GM12878 (cell line): ENCODE measurements around the gene CAP2. TPM values are rescaled to one million over a fixed set of nuclear protein-coding genes. Genes with fewer than 3 reads are reported as not detected.

Source experiments
- ATAC-seq: fragments of 200-7000 bp; cut with Tn5 transposase; 3 replicates; pipeline ENCODE4 v1.9.1; 2020; ENCODE audit warnings: mild to moderate bottlenecking, moderate library complexity
- BruUV-seq: library from RNA; stranded (reverse); fragments of 400-500 nt; replicated peaks from 2 replicates; lab custom pipeline; 2021; lab: Mats Ljungman, UMichigan
- CTCF ChIA-PET: fragments of 300-600 bp; sonication (Branson Sonifier 250); formaldehyde crosslinking; extraction: SDS; loops from one replicate; lab custom pipeline; 2021; ENCODE audit warnings: inconsistent platforms; lab: Yijun Ruan, JAX
- POLR2A ChIA-PET: fragments of 350-600 bp; formaldehyde crosslinking; extraction: SDS; loops from one replicate; lab custom pipeline; 2021; ENCODE audit warnings: inconsistent platforms; lab: Charles Lee
- RAD21 ChIA-PET: fragments of 300-600 bp; sonication (Branson Sonifier 250); formaldehyde crosslinking; loops from one replicate; lab custom pipeline; 2023; ENCODE audit warnings: antibody characterized with exemption; ENCODE audit not compliant: unreplicated experiment; lab: Charles Lee
- SMC1A ChIA-PET: fragments of 300-600 bp; sonication (Branson Sonifier 250); formaldehyde crosslinking; loops from one replicate; lab custom pipeline; 2023; ENCODE audit not compliant: unreplicated experiment, uncharacterized antibody; lab: Charles Lee
- DNase-seq: peaks from one replicate; pipeline ENCODE4 v3.0.0-alpha.2; 2011; ENCODE audit warnings: low read depth, low spot score
- FAIRE-seq: peaks from 3 replicates; lab custom pipeline; 2011; peaks lifted over from hg19 to GRCh38; lab: Jason Lieb, UNC
- H2AFZ ChIP-seq: 2 replicates; pipeline ENCODE4 v1.6.0; 2011; ENCODE audit warnings: low read depth, low read length, control low read depth; ENCODE audit not compliant: control insufficient read depth
- H3K27ac ChIP-seq: 2 replicates; pipeline ENCODE4 v1.5.1; 2011; ENCODE audit warnings: control low read depth; ENCODE audit not compliant: control insufficient read depth, insufficient read depth
- H3K27me3 ChIP-seq, 2 experiments: replicated peaks in 1 of 2; 2 replicates each; pipeline versions ENCODE4 v1.6.0 to v1.6.1; 2011; ENCODE audit warnings: low read length in 1 of 2; ENCODE audit not compliant: control insufficient read depth in 2 of 2, insufficient read depth in 2 of 2
- H3K36me3 ChIP-seq, 2 experiments: 2 replicates each; pipeline ENCODE4 v1.5.1; 2011; ENCODE audit warnings: low read length in 1 of 2; ENCODE audit not compliant: control insufficient read depth in 2 of 2, insufficient read depth in 2 of 2
- H3K4me1 ChIP-seq: 2 replicates; pipeline ENCODE4 v1.6.1; 2011; ENCODE audit warnings: mild to moderate bottlenecking, low read length, moderate library complexity, mixed read lengths; ENCODE audit not compliant: control insufficient read depth, insufficient read depth
- H3K4me2 ChIP-seq: 2 replicates; pipeline ENCODE4 v1.6.0; 2011; ENCODE audit warnings: control low read depth; ENCODE audit not compliant: control insufficient read depth, insufficient read depth
- H3K4me3 ChIP-seq: fragments of 200-600 bp; sonication (generic); 2 replicates; pipeline ENCODE4 v1.5.1; 2016
- H3K79me2 ChIP-seq: 2 replicates; pipeline ENCODE4 v1.6.0; 2011; ENCODE audit warnings: low read length; ENCODE audit not compliant: control insufficient read depth, insufficient read depth
- H3K9ac ChIP-seq: 2 replicates; pipeline ENCODE4 v1.8.0; 2011; ENCODE audit warnings: low read length, control low read depth, mixed read lengths; ENCODE audit not compliant: control insufficient read depth, insufficient read depth
- H3K9me3 ChIP-seq: replicated peaks from 3 replicates; pipeline ENCODE4 v1.5.1; 2011; ENCODE audit warnings: mild to moderate bottlenecking, low read length; ENCODE audit not compliant: control insufficient read depth, insufficient read depth
- H4K20me1 ChIP-seq: 2 replicates; pipeline ENCODE4 v1.6.0; 2011; ENCODE audit not compliant: control insufficient read depth, insufficient read depth
- ATF2 ChIP-seq: IDR thresholded peaks from 2 replicates; pipeline ENCODE4 v1.6.1; 2012; ENCODE audit warnings: low read length, inconsistent platforms
- BCL11A ChIP-seq: IDR thresholded peaks from 2 replicates; pipeline ENCODE4 v1.6.1; 2011; ENCODE audit warnings: low read depth, low read length
- CBFB ChIP-seq: IDR thresholded peaks from 2 replicates; pipeline ENCODE4 v1.6.1; 2016; ENCODE audit warnings: antibody characterized with exemption, low read depth
- HSF1 ChIP-seq: fragments of 150-350 bp; IDR thresholded peaks from 2 replicates; pipeline ENCODE4 v1.6.1; 2014; ENCODE audit warnings: mild to moderate bottlenecking, low read depth, low read length
- JUNB ChIP-seq: IDR thresholded peaks from 2 replicates; pipeline ENCODE4 v1.6.1; 2016; ENCODE audit warnings: antibody characterized with exemption, mild to moderate bottlenecking
- NFIC ChIP-seq: IDR thresholded peaks from 2 replicates; pipeline ENCODE4 v1.6.1; 2012; ENCODE audit warnings: low read depth, mild to moderate bottlenecking, inconsistent platforms, low read length, moderate library complexity
- NFYA ChIP-seq: IDR thresholded peaks from 2 replicates; pipeline ENCODE4 v1.6.1; 2011; ENCODE audit warnings: low read depth, mild to moderate bottlenecking, low read length, improper control_type of control experiment, borderline replicate concordance
- NR2C2 ChIP-seq: IDR thresholded peaks from 2 replicates; pipeline ENCODE4 v1.6.1; 2011; ENCODE audit warnings: borderline replicate concordance, low read depth; ENCODE audit not compliant: control insufficient read depth, insufficient read length
- RUNX3 ChIP-seq: IDR thresholded peaks from 2 replicates; pipeline ENCODE4 v1.6.1; 2012; ENCODE audit warnings: low read length, inconsistent platforms
- SP1 ChIP-seq: IDR thresholded peaks from one replicate; pipeline ENCODE4 v1.6.1; 2011; ENCODE audit warnings: low read depth, low read length
- SUZ12 ChIP-seq: fragments of 200-600 bp; sonication (generic); IDR thresholded peaks from one replicate; pipeline ENCODE4 v1.6.1; 2018; ENCODE audit warnings: antibody characterized with exemption, mild to moderate bottlenecking; ENCODE audit not compliant: unreplicated experiment
- TCF7 ChIP-seq: IDR thresholded peaks from 2 replicates; pipeline ENCODE4 v1.6.1; 2014; ENCODE audit warnings: antibody characterized with exemption, borderline replicate concordance
- YBX1 ChIP-seq: fragments of 450-650 bp; IDR thresholded peaks from 2 replicates; pipeline ENCODE4 v1.6.1; 2016; ENCODE audit warnings: antibody characterized with exemption
- ZBTB11 ChIP-seq: fragments of 450-650 bp; formaldehyde crosslinking; IDR thresholded peaks from 2 replicates; pipeline ENCODE4 v1.5.0; 2022; ENCODE audit warnings: mild to moderate bottlenecking, missing genetic modification characterization
- ZNF217 ChIP-seq: fragments of 450-650 bp; IDR thresholded peaks from 2 replicates; pipeline ENCODE4 v1.6.1; 2017; ENCODE audit warnings: antibody characterized with exemption, mild to moderate bottlenecking
- WGBS: methylation state at CpG from one replicate; pipeline ENCODE4 v1.1.6; 2016; ENCODE audit warnings: low lambda C conversion rate; ENCODE audit not compliant: insufficient replicate concordance, insufficient coverage; ENCODE audit errors: missing lambda C conversion rate; 5-methylcytosine and 5-hydroxymethylcytosine counted together
- in situ Hi-C: fragments of 300-500 bp; cut with MboI; formaldehyde crosslinking; loops from 9 replicates; pipeline ENCODE4 v1.14.3; 2018; ENCODE audit warnings: mixed read lengths
- intact Hi-C: fragments of 100-400 bp; cut with micrococcal nuclease; formaldehyde crosslinking; loops from one replicate; pipeline ENCODE4 v1.14.2; 2022; ENCODE audit not compliant: unreplicated experiment
- polyA plus RNA-seq, 11 experiments: library from polyadenylated mRNA; depleted of rRNA in 4 of 11; unstranded in 6 of 11; stranded (reverse) in 5 of 11; fragments of >200 nt; fragmentation: Nextera tagmentation in 4 of 11; fragmentation: Illumina TruSeq in 1 of 11; extraction: Ambion mirVana in 4 of 11; extraction: Trizol in 1 of 11; gene quantifications; 1 replicate in 1 of 11; 2 replicates in 10 of 11; pipeline versions ENCODE4 v1.2.1 to v1.2.3, GENCODE V29; 2011 to 2016; ENCODE audit warnings: inconsistent platforms in 2 of 11, missing spikeins in 2 of 11, low read depth in 1 of 11
- total RNA-seq, 4 experiments: library from RNA; depleted of rRNA in 3 of 4; stranded (reverse); fragments of >200 nt in 3 of 4; fragmentation: Illumina TruSeq in 1 of 4; extraction: Trizol in 1 of 4; gene quantifications; 2 replicates each; pipeline versions ENCODE4 v1.2.1 to v1.2.3, GENCODE V29; 2013 to 2021

CAP2 gene
- total and polyA plus RNA-seq, 10 of the 15 experiments (the other 5 are each of a cell fraction or from before 2014, with no cell fraction given) = 0.10 to 2.0 (median 0.15) TPM; not detected in 7

GRCh38 chr6:17536586-17536985, 143.2 kb downstream of the CAP2 start:
- Histone ChIP-seq H3K27ac (no peak overlapping the region), H2AFZ (no peak overlapping the region), H3K4me1 (no peaks in the 10 kb centered on the region), H4K20me1 (no peaks in the 10 kb centered on the region), H3K9ac (no peak overlapping the region), H3K27me3 (no peaks in the 10 kb centered on the region), H3K36me3 (no peaks in the 10 kb centered on the region), H3K4me3 (no peak overlapping the region), H3K4me2 (no peak overlapping the region), H3K79me2 (no peaks in the 10 kb centered on the region), H3K9me3 (no peaks in the 10 kb centered on the region)
- in situ Hi-C loops = no loop called here
- POLR2A ChIA-PET = interaction anchor here (0.6 kb wide), 1 partner anchor 935 kb away, joined by 5 read pairs; no protein-coding TSS in a partner anchor
- WGBS = 0% methylated on average over 2 of the region's 2 CpGs
- ATAC-seq (peak; percentile 80), DNase-seq (no peak), FAIRE-seq (no peak)
- SMC1A ChIA-PET = interaction anchor here (0.6 to 1.2 kb wide), 3 partner anchors 15 to 63 kb away, joined by 3 read pairs; no protein-coding TSS in a partner anchor
- TF ChIP-seq RUNX3 (peak; percentile 56; the same call in 1 of the 2 replicates), NR2C2 (no peak), NFYA (no peak), NFIC (peak; percentile 47; the same call in 1 of the 2 replicates), TCF7 (0 out of 2 replicates have a peak, but pooled peaks have one; percentile 43), ATF2 (0 out of 2 replicates have a peak, but pooled peaks have one; percentile 31), BCL11A (no peak), HSF1 (no peak), ZBTB11 (no peak), JUNB (peak; percentile 74), YBX1 (no peak), SUZ12 (no peak), CBFB (no peak), ZNF217 (peak; percentile 73), SP1 (no peak)
- CTCF ChIA-PET = interaction anchor here (0.7 to 1.4 kb wide), 2 partner anchors 11 to 267 kb away, joined by 3 read pairs; no protein-coding TSS in a partner anchor
- RAD21 ChIA-PET = interaction anchor here (1.0 kb wide), 1 partner anchor 89 kb away, joined by 4 read pairs; no protein-coding TSS in a partner anchor
- no TSS peak for BruUV-seq
- intact Hi-C loops = no loop called here
